Ovary (tissue), 9 donors: Measurements from ENCODE around the gene KIF5A. TPM values are rescaled to one million over a fixed set of nuclear protein-coding genes. Genes with fewer than 3 reads are reported as not detected.

Experiments
- DNase-seq, 5 donors: peaks; one replicate each; pipeline ENCODE4 v3.0.0-alpha.2; 2019 to 2020
- H3K27ac ChIP-seq, 2 donors: fragments of 200-600 bp; one replicate each; pipeline versions ENCODE4 v1.5.1 to v1.8.0; 2019 to 2022
- H3K27me3 ChIP-seq: fragments of 200-600 bp; one replicate; pipeline ENCODE4 v1.8.0; 2022
- H3K36me3 ChIP-seq: fragments of 200-600 bp; sonication (generic); one replicate; pipeline ENCODE4 v1.5.1; 2019
- H3K4me1 ChIP-seq: one replicate; pipeline ENCODE4 v1.8.1; 2013; ENCODE audit warnings: mild to moderate bottlenecking, moderate library complexity; ENCODE audit not compliant: insufficient read depth
- H3K4me3 ChIP-seq: fragments of 200-600 bp; sonication (generic); one replicate; pipeline ENCODE4 v1.5.1; 2017
- H3K9me3 ChIP-seq, 2 donors: fragments of 200-600 bp in 1 of 2; sonication (generic) in 1 of 2; one replicate each; pipeline versions ENCODE4 v1.5.1 to v1.8.1; 2013 to 2019; ENCODE audit warnings: mild to moderate bottlenecking in 1 of 2, moderate library complexity in 1 of 2
- CTCF ChIP-seq, 3 donors: fragments of 450-650 bp in 2 of 3; fragments of 200-600 bp in 1 of 3; IDR thresholded peaks; one replicate each; pipeline versions ENCODE4 v1.5.1 to v1.8.0; 2016 to 2022; ENCODE audit warnings: antibody characterized with exemption in 3 of 3, mild to moderate bottlenecking in 1 of 3
- EP300 ChIP-seq: sonication (generic); formaldehyde crosslinking; IDR thresholded peaks from one replicate; pipeline ENCODE4 v1.6.1; 2017; ENCODE audit warnings: antibody characterized with exemption
- POLR2A ChIP-seq: fragments of 450-650 bp; IDR thresholded peaks from one replicate; pipeline ENCODE4 v1.6.1; 2017; ENCODE audit warnings: antibody characterized with exemption, mild to moderate bottlenecking, moderate library complexity
- WGBS, 3 donors: extraction: QIAGEN DNeasy Blood & Tissue Kit in 1 of 3; methylation state at CpG; one replicate each; pipeline versions ENCODE4 v1.1.5 to v1.1.7; 2013 to 2017; 5-methylcytosine and 5-hydroxymethylcytosine counted together
- intact Hi-C, 4 donors: fragments of 100-400 bp; cut with DNase I; formaldehyde crosslinking; loops; one replicate each; pipeline versions ENCODE4 v1.11.0 to v1.15.1; 2022 to 2023
- polyA plus RNA-seq, 2 donors: library from polyadenylated mRNA; stranded (reverse); fragments of 200-250 nt in 1 of 2; fragments of 350-450 nt in 1 of 2; fragmentation: Illumina TruSeq in 1 of 2; extraction: RNeasy Lipid Tissue Mini Kit (QIAGEN cat#74804) in 1 of 2; gene quantifications; one replicate each; pipeline ENCODE4 v1.2.3, GENCODE V29; 2013 to 2014
- total RNA-seq, 7 donors: library from RNA; depleted of rRNA in 2 of 7; stranded (reverse); fragments of >200 nt in 2 of 7; fragmentation: NEBNext Ultra II Directional in 3 of 7; extraction: Animal tissue kit (Norgen Biotek cat#: 25700) in 3 of 7; gene quantifications; one replicate each; pipeline versions ENCODE4 v1.1.0 to v1.2.4, GENCODE V29; 2016 to 2023
- donor health status: DM: no; HTN: no; CAD: no; lungs with moderate emphysema.
- donor health status: DM: no; HTN: no; CAD: no.
- donor health status: Bipolar disorder and iron deficiency.
- donor health status: DM: yes; HTN: yes; CAD: no.
- donor health status: DM: no; HTN: no; CAD: no.
- donor health status: DM: yes; HTN: yes; CAD: no.

The KIF5A gene
- total and polyA plus RNA-seq, 9 donors = 0.08 to 0.48 (median 0.30) TPM; not detected in 1

- H3K27ac ChIP-seq = peak overlapping the region; percentile 96 to 98
- 56 to 61% (median 57%) methylated on average over 14 of the region's 14 CpGs for WGBS, 3 donors
- DNase-seq = peak in 2 of 5 donors; percentile 35 to 36
These were observed 25.9 kb upstream of the KIF5A start for GRCh38 chr12:57523706-57524614.

GRCh38 chr12:57524814-57525614 is 24.8 kb upstream of the KIF5A start:
- intact Hi-C loops = loop anchor here in 1 of 4 donors (5.0 kb wide), 1 partner anchor 87 kb away; the partner anchor contains the start of gene ARHGEF25
- Histone ChIP-seq H3K27ac (peak overlapping the region in 1 of 2 donors; percentile 10), H3K27me3 (no peaks in the 10 kb centered on the region), H3K9me3 (no peaks in the 10 kb centered on the region), H3K4me3 (no peak overlapping the region), H3K4me1 (peaks cover 14% of the 10 kb centered on the region), H3K36me3 (no peaks in the 10 kb centered on the region)
- TF ChIP-seq CTCF (IDR thresholded peaks at IDR 0.05) (no peak), EP300 (no peak), POLR2A (no peak)
- peak in 3 of 5 donors; percentile 51 to 64 (median 57) for DNase-seq
- 49 to 55% (median 50%) methylated on average over 11 of the region's 11 CpGs for WGBS, 3 donors

More at GRCh38 chr12:57523706-57524614, 25.9 kb upstream of the KIF5A start:
- Histone ChIP-seq H3K27me3 (no peaks in the 10 kb centered on the region), H3K9me3 (no peaks in the 10 kb centered on the region), H3K4me1 (peaks cover 14% of the 10 kb centered on the region), H3K4me3 (peak overlapping the region; percentile 72), H3K36me3 (no peaks in the 10 kb centered on the region)
- intact Hi-C loops = loop anchor here in 1 of 4 donors (5.0 kb wide), 1 partner anchor 88 kb away; the partner anchor contains the start of gene ARHGEF25
- TF ChIP-seq EP300 = no peak
- TF ChIP-seq CTCF (IDR thresholded peaks at IDR 0.05) = no peak
- no peak for TF ChIP-seq POLR2A

- Histone ChIP-seq H3K9me3 (no peaks in the 10 kb centered on the region), H3K4me3 (no peak overlapping the region), H3K27me3 (no peaks in the 10 kb centered on the region), H3K36me3 (no peaks in the 10 kb centered on the region), H3K27ac (no peak overlapping the region), H3K4me1 (peaks cover 14% of the 10 kb centered on the region)
- WGBS, 3 donors = 79 to 80% (median 79%) methylated on average over 16 of the region's 16 CpGs
- TF ChIP-seq CTCF (IDR thresholded peaks at IDR 0.05) = no peak
- peak in 2 of 5 donors; percentile 31 to 37 for DNase-seq
- intact Hi-C loops = no loop called here
These were observed 24.0 kb upstream of the KIF5A start for GRCh38 chr12:57525615-57526383.
